SU-DHL-6 (cell line): ENCODE measurements around the gene PARS2.

ENCODE experiments used
- CTCF ChIP-seq: fragments of 200-600 bp; sonication (generic); IDR thresholded peaks from one replicate; pipeline ENCODE4 v1.5.1; 2017; ENCODE audit warnings: antibody characterized with exemption, mild to moderate bottlenecking, low read length, moderate library complexity; ENCODE audit not compliant: insufficient read depth, poor library complexity, severe bottlenecking
- EZH2phosphoT487 ChIP-seq: fragments of 200-600 bp; sonication (generic), shearing (Covaris generic); conservative IDR thresholded peaks from 2 replicates; pipeline ENCODE4 v1.6.1; 2018; ENCODE audit warnings: mild to moderate bottlenecking, antibody characterized with exemption, low read length, moderate library complexity, mixed read lengths

- TF ChIP-seq CTCF (no peak), EZH2phosphoT487 (no peak)
Measured at GRCh38 chr1:54796902-54797301, 32.6 kb upstream of the PARS2 start.
